HG03159 (cell line): ENCODE results near the gene ZBTB25.

Experiments used
- ATAC-seq: cut with Tn5 transposase; IDR thresholded peaks from one replicate; pipeline ENCODE4 v1.9.1; 2021; ENCODE audit warnings: mild to moderate bottlenecking, moderate library complexity; ENCODE audit not compliant: unreplicated experiment

ZBTB25 gene

DNA sequence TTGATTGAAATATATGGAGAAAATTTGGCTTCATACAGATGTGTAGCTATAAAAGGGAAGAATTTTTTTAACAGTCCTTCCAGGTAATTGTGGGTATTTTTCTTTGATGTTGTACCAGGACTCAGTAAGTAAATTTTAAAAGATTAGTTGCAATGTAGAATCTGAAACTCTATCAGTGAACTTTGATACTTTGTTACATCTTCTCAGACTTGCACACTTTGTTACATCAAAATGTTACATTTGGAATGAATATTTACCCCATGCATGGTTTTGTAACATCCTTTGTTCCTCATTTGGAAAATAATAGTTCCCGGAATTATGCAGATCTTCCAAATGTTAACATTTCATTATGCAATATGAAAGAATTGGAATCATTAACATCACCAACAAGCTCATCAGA, 101.7 kb downstream of the ZBTB25 start:
- ATAC-seq, result no peak

DNA sequence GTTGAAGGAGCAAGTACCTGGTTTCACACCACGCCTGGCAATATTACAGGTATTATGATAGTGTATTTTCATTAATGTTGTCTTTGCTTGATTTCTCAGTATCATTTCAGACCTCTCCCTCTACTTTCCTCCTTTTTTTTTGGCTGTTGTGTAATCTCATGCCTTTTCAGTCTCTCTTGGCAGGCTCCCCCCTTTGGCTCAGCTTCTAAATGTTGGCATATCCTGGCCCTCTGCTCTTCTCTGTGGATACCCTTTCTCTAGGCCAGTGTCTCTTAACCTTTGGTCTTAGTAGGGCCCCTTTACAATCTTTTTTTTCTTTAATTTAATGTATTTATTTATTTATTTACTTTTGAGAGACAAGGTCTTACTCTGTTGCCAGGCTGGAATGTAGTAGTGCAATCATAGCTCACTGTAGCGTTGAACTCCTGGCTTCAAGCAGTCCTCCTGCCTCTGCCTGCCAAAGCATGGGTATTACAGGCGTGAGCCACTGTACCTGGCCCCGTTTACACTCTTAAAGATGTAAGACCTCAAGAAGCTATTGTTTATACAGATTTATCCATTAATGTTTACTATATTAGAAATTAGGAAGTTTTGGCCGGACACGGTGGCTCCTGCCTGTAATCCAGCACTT, 102.7 kb downstream of the ZBTB25 start:
- no peak for ATAC-seq
